Chondrocyte (in vitro differentiated cells): ENCODE results near the gene C5orf52. TPM values are rescaled to one million over a fixed set of nuclear protein-coding genes. Genes with fewer than 3 reads are reported as not detected.

ENCODE experiments used
- DNase-seq: peaks from one replicate; pipeline ENCODE4 v3.0.0; 2021; ENCODE audit warnings: mixed read lengths, low spot score
- H3K27ac Mint-ChIP-seq: one replicate; pipeline ENCODE4 v1.8.0; 2021; ENCODE audit warnings: mild to moderate bottlenecking, moderate library complexity, mixed read lengths; ENCODE audit not compliant: unreplicated experiment
- H3K27me3 Mint-ChIP-seq: 2 replicates; pipeline ENCODE4 v1.8.0; 2021; ENCODE audit warnings: low read depth, mixed read lengths
- H3K36me3 Mint-ChIP-seq: 2 replicates; pipeline ENCODE4 v1.8.0; 2021; ENCODE audit warnings: low read depth, mixed read lengths
- H3K4me1 Mint-ChIP-seq: 2 replicates; pipeline ENCODE4 v1.8.0; 2021; ENCODE audit warnings: low read depth, mild to moderate bottlenecking, mixed read lengths
- H3K4me3 Mint-ChIP-seq: one replicate; pipeline ENCODE4 v1.8.0; 2021; ENCODE audit warnings: mild to moderate bottlenecking, moderate library complexity, mixed read lengths; ENCODE audit not compliant: unreplicated experiment
- H3K9me3 Mint-ChIP-seq: 2 replicates; pipeline ENCODE4 v1.8.0; 2021; ENCODE audit warnings: low read depth, mixed read lengths
- total RNA-seq: library from RNA; stranded (reverse); gene quantifications from 3 replicates; pipeline ENCODE4 v1.2.1, GENCODE V29; 2021
- TF ChIP-seq, protein P1 (sequence below): fragments of 200-600 bp; sonication (generic); IDR thresholded peaks from 2 replicates; pipeline ENCODE4 v1.5.0; 2021; ENCODE audit warnings: antibody characterized with exemption, mild to moderate bottlenecking, moderate library complexity

The C5orf52 gene
- total RNA-seq, 1 donor from 2014 or later = not detected

- H3K9me3 Mint-ChIP-seq = peaks cover 4% of the 10 kb centered on the region
- DNase-seq = no peak
- TF ChIP-seq, protein P1, sequence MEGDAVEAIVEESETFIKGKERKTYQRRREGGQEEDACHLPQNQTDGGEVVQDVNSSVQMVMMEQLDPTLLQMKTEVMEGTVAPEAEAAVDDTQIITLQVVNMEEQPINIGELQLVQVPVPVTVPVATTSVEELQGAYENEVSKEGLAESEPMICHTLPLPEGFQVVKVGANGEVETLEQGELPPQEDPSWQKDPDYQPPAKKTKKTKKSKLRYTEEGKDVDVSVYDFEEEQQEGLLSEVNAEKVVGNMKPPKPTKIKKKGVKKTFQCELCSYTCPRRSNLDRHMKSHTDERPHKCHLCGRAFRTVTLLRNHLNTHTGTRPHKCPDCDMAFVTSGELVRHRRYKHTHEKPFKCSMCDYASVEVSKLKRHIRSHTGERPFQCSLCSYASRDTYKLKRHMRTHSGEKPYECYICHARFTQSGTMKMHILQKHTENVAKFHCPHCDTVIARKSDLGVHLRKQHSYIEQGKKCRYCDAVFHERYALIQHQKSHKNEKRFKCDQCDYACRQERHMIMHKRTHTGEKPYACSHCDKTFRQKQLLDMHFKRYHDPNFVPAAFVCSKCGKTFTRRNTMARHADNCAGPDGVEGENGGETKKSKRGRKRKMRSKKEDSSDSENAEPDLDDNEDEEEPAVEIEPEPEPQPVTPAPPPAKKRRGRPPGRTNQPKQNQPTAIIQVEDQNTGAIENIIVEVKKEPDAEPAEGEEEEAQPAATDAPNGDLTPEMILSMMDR = no peak
- H3K27me3 Mint-ChIP-seq = no peaks in the 10 kb centered on the region
- no peaks in the 10 kb centered on the region for H3K36me3 Mint-ChIP-seq
- H3K4me1 Mint-ChIP-seq = peaks cover 10% of the 10 kb centered on the region
- H3K27ac Mint-ChIP-seq = no peak overlapping the region
- H3K4me3 Mint-ChIP-seq = no peak overlapping the region
Observed at GRCh38 chr5:157648275-157648990, 22.9 kb upstream of the C5orf52 start.

DNA sequence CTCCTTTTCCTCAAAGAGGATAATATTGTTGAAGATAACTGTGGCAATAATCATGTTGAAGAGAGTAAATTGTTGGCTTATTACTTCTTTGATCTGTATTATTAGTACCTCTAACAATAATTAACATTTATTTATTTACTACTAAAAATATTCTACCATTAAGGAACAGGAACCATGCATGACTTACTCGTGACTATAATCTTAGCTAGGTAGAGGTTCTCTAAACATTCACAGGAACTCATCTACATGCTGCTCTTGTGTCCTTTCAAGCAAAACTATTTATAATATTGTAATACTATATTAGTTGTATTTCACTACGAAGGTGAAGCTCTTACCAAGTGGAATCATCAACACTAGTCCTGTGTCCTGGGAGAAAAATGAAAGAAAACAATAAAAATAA lies 22.2 kb upstream of the C5orf52 start:
- no peaks in the 10 kb centered on the region for H3K27me3 Mint-ChIP-seq
- peaks cover 1% of the 10 kb centered on the region for H3K36me3 Mint-ChIP-seq
- TF ChIP-seq, protein P1 = no peak
- H3K9me3 Mint-ChIP-seq = peaks cover 6% of the 10 kb centered on the region
- H3K27ac Mint-ChIP-seq = no peak overlapping the region
- peaks cover 10% of the 10 kb centered on the region for H3K4me1 Mint-ChIP-seq
- DNase-seq = no peak
- no peak overlapping the region for H3K4me3 Mint-ChIP-seq

DNA sequence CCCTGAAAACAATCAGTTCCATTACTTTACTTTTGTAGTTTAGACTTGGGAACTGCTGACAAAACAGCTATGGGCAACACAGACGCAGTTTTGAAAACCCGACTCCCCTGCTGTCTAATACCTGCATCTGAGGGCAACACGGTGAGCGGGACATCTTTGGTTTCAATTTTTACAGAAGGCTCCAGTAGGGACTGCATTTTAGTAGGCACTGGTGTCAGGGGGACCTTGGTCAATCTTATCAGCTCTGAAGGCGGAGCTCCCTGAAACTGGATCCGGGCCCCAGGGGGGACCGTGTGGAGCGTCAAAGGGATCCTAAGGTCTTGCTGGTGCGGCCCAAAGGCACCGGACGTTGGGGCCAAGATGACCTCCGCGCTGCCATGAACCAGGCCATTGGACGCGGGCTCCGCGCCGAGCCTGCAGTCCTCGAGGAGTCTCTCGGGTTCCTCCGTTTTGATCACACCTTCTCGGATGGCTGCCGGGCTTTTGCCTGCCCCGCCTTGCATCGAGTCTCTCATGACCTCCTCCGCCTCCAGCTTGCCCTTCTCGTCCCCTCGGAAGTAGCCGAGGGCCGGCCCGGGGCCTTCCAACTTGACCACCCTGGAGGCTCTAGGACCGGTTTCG lies 20.2 kb upstream of the C5orf52 start:
- H3K9me3 Mint-ChIP-seq = peaks cover 6% of the 10 kb centered on the region
- H3K36me3 Mint-ChIP-seq = peaks cover 1% of the 10 kb centered on the region
- H3K27me3 Mint-ChIP-seq = no peaks in the 10 kb centered on the region
- H3K4me3 Mint-ChIP-seq = no peak overlapping the region
- peaks cover 10% of the 10 kb centered on the region for H3K4me1 Mint-ChIP-seq
- TF ChIP-seq, protein P1 = no peak
- no peak for DNase-seq
- no peak overlapping the region for H3K27ac Mint-ChIP-seq

DNA sequence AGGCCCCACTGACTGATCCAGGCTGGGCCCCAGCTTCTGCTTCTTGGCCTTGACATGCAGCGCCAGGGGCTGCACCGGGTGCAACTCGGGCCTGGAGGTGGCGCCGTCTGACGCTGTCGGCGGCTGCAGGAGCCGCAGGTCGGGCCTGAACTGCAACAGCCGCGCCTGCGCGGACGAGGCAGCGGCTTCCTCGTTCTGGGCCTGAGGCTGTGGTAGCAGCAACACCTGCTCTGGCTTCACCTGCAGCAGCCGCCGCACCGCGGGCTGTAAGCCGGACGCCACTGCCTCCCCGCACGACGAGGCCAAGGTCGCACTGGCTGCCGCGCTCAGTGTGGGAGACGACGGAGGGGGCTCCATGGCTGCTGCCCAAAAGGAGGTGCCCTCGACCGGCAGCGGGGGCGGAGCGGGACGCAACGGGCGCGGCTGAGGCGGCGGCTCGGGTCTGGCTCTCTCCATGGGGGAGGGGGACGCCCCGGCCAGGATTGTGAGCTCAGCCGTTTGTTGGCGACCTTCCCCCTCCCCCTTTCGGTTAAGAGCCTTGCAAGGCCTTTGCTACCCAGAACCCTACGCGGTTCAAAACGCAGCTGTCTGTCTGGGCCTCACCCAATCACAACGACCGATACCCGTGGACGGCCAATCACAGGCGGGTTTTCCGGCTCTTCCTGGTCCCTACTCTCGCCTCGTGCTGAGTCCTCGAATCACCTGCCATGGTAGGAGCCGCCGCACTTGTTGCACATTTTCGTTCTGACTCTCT lies 19.5 kb upstream of the C5orf52 start:
- peaks cover 1% of the 10 kb centered on the region for H3K36me3 Mint-ChIP-seq
- peaks cover 10% of the 10 kb centered on the region for H3K4me1 Mint-ChIP-seq
- H3K27me3 Mint-ChIP-seq = no peaks in the 10 kb centered on the region
- DNase-seq = no peak
- H3K27ac Mint-ChIP-seq = no peak overlapping the region
- TF ChIP-seq, protein P1 = no peak
- H3K4me3 Mint-ChIP-seq = no peak overlapping the region
- H3K9me3 Mint-ChIP-seq = peaks cover 10% of the 10 kb centered on the region

- H3K4me3 Mint-ChIP-seq = no peak within 1 kb of the TSS
- H3K27ac Mint-ChIP-seq = no peak within 1 kb of the TSS
- H3K9me3 Mint-ChIP-seq = peaks cover 10% of the 10 kb centered on the region
- H3K4me1 Mint-ChIP-seq = peaks cover 10% of the 10 kb centered on the region
- no peaks in the 10 kb centered on the region for H3K27me3 Mint-ChIP-seq
- no peak for DNase-seq
- TF ChIP-seq, protein P1 = no peak
- peaks cover 1% of the 10 kb centered on the region for H3K36me3 Mint-ChIP-seq
Observed at GRCh38 chr5:157652377-157652692, 19.0 kb upstream of the C5orf52 start, which contains the start of gene SOX30. Gene SOX30 (minus strand): TSS chr5:157652438. CDS start chr5:157652078, 360 bp downstream.
